Fibroblast of mammary gland (primary cell): Measurements from ENCODE around the gene KIF12.
"Not testable (repeated sequence)": the region's sequence is repeated elsewhere in the genome, so short reads cannot be mapped to it uniquely, and the experiment has no call there.

ENCODE experiments used
- DNase-seq: peaks from one replicate; pipeline ENCODE4 v3.0.0-alpha.2; 2010; ENCODE audit warnings: low read depth
- H3K4me3 ChIP-seq: 2 replicates; pipeline ENCODE4 v1.5.1; 2011; ENCODE audit warnings: low read depth, mild to moderate bottlenecking, low read length, moderate library complexity; ENCODE audit not compliant: control insufficient read depth
- TF ChIP-seq, protein P1 (sequence below): conservative IDR thresholded peaks from 2 replicates; pipeline ENCODE4 v1.5.1; 2011; ENCODE audit warnings: low read depth, low read length, inconsistent platforms; ENCODE audit not compliant: control insufficient read depth, insufficient read depth

KIF12 gene

GRCh38 chr9:114130624-114131277, 31.7 kb upstream of the KIF12 start:
- no peak for DNase-seq
- H3K4me3 ChIP-seq: no peak overlapping the region
- TF ChIP-seq, protein P1, sequence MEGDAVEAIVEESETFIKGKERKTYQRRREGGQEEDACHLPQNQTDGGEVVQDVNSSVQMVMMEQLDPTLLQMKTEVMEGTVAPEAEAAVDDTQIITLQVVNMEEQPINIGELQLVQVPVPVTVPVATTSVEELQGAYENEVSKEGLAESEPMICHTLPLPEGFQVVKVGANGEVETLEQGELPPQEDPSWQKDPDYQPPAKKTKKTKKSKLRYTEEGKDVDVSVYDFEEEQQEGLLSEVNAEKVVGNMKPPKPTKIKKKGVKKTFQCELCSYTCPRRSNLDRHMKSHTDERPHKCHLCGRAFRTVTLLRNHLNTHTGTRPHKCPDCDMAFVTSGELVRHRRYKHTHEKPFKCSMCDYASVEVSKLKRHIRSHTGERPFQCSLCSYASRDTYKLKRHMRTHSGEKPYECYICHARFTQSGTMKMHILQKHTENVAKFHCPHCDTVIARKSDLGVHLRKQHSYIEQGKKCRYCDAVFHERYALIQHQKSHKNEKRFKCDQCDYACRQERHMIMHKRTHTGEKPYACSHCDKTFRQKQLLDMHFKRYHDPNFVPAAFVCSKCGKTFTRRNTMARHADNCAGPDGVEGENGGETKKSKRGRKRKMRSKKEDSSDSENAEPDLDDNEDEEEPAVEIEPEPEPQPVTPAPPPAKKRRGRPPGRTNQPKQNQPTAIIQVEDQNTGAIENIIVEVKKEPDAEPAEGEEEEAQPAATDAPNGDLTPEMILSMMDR: no peak

GRCh38 chr9:114130141-114130540, 31.0 kb upstream of the KIF12 start:
- no peak overlapping the region for H3K4me3 ChIP-seq
- TF ChIP-seq, protein P1: no peak
- no peak for DNase-seq

DNA sequence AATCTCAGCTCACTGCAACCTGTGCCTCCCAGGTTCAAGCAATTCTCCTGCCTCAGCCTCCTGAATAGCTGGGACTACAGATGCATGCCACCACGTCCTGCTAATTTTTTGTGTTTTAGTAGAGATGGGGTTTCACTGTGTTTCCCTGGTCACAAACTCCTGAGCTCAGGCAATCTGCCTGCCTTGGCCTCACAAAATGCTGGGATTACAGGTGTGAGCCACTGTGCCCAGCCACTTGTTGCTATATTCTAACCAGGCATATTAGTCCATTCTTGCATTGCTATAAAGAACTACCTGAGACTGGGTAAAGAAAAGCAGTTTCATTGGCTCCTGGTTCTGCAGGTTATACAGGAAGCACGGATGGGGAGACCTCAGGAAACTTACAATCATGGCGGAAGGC, 29.7 kb upstream of the KIF12 start:
- not testable (repeated sequence) for DNase-seq, H3K4me3 ChIP-seq

- TF ChIP-seq, protein P1: no peak
- no peak overlapping the region for H3K4me3 ChIP-seq
- DNase-seq: no peak
Observed at GRCh38 chr9:114126247-114127060, 27.4 kb upstream of the KIF12 start.

DNA sequence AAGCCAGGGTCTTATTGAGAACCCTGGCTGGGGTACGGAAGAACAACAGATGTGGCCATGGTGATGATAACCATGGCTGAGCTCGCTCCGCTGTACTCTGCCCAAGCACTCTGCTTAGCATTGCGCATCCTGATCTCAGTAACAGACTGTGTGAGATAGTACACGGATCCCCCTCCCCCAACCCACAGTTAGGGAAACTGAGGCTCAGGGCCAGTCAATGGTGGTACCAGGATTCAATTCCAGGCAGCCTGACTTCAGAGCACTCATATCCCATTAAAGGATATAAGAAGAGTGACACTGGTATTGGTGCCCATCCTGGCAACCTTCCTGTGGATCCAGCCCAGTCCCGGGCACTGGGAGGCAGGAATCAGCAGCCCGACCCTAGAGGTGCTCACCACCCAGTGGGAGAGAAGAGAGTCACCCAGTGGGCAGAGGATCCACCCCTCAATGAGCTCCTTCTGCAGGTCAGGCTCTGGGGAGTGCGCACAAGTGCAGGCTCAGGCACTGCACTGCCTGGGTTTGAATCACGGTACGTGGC, 26.5 kb upstream of the KIF12 start:
- no peak for DNase-seq
- TF ChIP-seq, protein P1: no peak
- H3K4me3 ChIP-seq: no peak overlapping the region

DNA sequence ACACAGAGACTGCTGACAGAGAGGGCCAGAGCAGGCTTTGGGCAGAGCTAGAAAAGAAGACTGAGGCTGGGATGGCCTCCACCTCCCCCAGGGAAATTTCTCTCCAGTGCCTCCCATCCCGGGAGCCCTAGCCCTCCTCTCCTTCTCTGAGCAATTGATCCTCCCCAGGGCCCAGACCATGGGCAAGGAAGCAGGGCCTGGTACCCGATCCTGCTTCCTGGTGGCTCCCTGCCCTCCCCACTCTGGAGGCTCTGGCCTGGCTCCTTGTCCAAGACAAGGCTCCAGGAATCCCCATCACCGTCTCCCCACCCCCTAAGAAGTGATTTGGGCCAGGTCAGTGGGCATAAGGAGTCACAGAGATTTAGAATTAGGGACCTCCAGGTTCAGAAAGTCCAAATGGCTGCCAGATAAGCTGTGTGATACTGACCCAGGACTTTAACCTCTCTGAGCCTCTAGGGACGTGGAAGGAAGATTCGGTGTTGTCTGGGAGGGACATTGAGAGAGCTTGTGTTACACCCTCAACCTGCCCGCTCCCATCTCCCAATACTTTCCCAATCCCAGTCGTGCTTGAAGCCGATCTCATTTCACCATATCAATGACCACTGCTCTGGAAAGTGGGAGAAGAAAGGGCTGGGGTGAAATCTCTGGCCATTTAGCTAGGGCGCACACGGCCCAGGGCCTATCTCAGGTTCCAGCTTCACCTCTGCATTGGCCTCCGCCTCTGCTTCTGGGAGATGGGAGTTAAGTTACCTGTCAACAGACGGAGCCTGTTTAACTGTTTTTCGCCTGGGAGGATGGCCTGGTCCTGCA, 25.8 kb upstream of the KIF12 start:
- DNase-seq: no peak
- no peak overlapping the region for H3K4me3 ChIP-seq
- TF ChIP-seq, protein P1: no peak
